DLD1 (cell line): ENCODE measurements around the gene HMSD.

Experiments
- in situ Hi-C: cut with HindIII; loops from 2 replicates; pipeline ENCODE4 v1.10.0; 2017; ENCODE audit warnings: low sequenced_read_pairs

Gene HMSD

GRCh38 chr18:63986885-63987284, 37.8 kb downstream of the HMSD start:
- in situ Hi-C loops: no loop called here

GRCh38 chr18:63987743-63988142, 38.6 kb downstream of the HMSD start:
- in situ Hi-C loops: no loop called here

- in situ Hi-C loops: no loop called here
Measured at GRCh38 chr18:63992751-63993150, 43.6 kb downstream of the HMSD start.

- in situ Hi-C loops: no loop called here
Measured at GRCh38 chr18:63994783-63995399, 45.8 kb downstream of the HMSD start.

- in situ Hi-C loops: no loop called here
Measured at GRCh38 chr18:63997041-63997440, 47.9 kb downstream of the HMSD start.

- in situ Hi-C loops: no loop called here
Measured at GRCh38 chr18:63997606-63998005, 48.5 kb downstream of the HMSD start.

- in situ Hi-C loops: no loop called here
Measured at GRCh38 chr18:63999871-64000270, 50.8 kb downstream of the HMSD start.

- in situ Hi-C loops: no loop called here
Measured at GRCh38 chr18:64002581-64002980, 53.5 kb downstream of the HMSD start.

- in situ Hi-C loops: no loop called here
Measured at GRCh38 chr18:64009305-64009704, 60.2 kb downstream of the HMSD start.
